HG02759 (cell line): Measurements from ENCODE around the gene RPL18A.
A peak's percentile ranks its signal among the peaks of the same experiment; 100 is the strongest.

Experiments
- ATAC-seq: cut with Tn5 transposase; IDR thresholded peaks from one replicate; pipeline ENCODE4 v1.9.1; 2021; ENCODE audit warnings: mild to moderate bottlenecking, moderate library complexity; ENCODE audit not compliant: unreplicated experiment

Gene RPL18A

DNA sequence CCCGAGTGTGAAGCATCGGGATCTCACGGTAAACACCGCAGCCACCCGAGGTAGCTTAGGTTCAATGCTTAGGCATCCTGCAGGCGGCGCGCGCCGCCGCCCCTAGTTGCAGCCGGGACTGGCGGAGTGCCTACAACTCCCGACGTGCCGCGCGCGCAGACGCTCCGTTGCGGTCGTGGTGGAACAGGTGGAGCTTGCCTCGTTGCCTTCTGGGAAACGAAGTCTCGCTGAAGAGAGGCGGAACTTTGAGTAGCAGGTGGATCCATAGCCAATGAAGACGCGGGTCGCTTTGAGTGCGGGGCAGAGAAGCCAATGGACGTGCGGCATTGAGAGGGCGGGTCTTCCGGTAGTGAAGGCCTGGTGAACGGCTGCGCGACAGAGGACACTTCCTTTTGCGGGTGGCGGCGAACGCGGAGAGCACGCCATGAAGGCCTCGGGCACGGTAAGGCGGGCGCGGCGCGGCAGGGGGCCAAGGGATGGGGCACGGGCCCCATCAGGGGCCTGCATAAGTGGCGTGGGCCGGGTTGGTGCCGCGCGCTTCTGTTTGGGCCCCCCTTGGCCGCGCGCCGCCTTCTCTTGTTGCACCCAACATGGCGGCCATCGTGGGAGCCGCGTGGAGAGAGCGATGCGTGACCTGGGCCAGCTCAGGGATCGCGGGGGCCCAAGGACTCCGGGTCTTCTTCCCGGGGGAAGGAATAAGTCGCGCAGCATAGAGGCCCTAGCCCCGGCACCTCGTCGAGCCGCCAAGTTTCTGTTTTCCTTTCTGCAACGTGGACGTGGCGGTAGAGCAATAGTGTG is at the start of gene RPL18A:
RPL18A (plus strand) TSS at position 378 of the 798 bp plus-strand sequence; CDS start at position 425, 47 bp downstream.
- peak; percentile 92 for ATAC-seq

DNA sequence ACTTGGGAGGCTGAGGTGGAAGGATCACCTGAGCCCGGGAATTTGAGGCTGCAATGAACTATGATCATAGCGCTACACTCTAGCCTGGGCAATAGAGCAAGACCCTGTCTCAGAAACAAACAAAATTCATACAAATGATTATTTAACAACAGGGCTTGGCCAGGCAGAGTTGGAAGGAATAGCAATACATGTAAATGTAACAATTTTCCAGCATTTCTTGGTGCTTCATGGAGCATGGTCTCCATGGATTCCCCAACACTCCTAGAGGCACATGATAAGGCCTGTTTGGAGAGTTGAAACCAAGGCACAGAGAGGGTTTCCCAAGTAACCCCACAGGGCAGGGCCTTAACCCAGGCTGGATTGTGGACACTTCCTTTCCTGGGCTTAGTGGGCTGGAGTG is 48.6 kb upstream of the RPL18A start:
- ATAC-seq: no peak

- ATAC-seq: no peak
Measured at GRCh38 chr19:17811681-17812080, 48.0 kb upstream of the RPL18A start.

- ATAC-seq: no peak
Measured at GRCh38 chr19:17812099-17812498, 47.6 kb upstream of the RPL18A start.

DNA sequence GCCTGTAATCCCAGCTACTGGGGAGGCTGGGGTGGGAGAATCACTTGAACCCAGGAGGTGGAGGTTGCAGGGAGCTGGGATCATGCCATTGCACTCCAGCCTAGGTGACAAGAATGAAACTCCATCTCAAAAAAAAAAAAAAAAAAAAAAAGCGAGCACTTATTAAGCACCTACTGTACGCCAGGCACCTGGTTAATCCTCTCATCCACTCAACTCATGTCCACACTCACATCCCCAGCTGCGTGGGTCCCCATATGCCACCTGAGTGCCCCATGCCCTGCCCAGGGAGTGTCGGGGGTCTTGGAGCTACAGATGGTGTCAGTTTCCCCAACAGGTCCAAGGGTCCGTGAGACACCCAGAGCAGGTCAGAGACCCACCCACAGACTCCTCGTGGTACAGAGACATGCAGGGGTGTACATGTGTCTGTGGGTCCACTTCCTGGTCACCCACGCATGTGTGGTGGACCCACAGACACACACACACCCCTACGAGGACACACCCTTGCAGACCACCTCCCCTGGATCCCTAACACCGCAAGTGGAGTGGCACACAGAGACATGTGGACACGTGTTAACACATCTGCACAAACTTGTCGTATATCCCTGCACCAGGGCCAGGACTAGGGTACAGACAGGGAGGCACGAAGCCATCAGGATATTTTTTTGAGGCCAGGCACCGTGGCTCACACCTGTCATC is 41.9 kb upstream of the RPL18A start:
- no peak for ATAC-seq

GRCh38 chr19:17821190-17821589 is 38.5 kb upstream of the RPL18A start, which contains the start of gene INSL3:
Gene INSL3, minus strand, starts transcription at chr19:17821519. Its CDS starts 13 bp downstream, at chr19:17821506.
- no peak for ATAC-seq

GRCh38 chr19:17824339-17824738 is 35.4 kb upstream of the RPL18A start:
- no peak for ATAC-seq

DNA sequence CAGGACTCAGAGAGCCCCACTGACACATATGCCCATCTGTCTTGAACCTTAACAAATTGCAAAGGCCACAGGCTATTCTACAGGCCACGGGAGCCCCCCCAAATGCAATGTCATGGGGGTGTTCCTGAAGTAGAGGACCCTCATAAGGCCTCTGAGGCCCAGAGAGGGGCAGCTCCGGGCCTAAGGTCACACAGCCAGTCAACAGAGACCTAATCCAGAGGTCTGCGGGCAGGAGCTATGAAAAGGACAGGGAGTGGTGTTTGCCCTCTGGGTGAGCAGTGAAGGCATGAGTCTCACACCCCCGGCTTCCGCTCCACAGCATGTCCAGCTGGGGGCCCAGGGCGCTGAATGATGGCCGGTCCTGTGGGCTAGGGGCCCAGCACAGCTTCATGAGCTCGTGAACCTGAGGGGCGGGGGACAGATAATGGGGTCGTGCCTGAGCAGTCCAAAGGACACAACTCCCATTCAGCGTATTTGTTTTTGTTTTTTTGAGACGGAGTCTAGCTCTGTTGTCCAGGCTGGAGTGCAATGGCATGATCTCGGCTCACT is 33.1 kb upstream of the RPL18A start:
- ATAC-seq: no peak

GRCh38 chr19:17829855-17830566 is 29.7 kb upstream of the RPL18A start:
- no peak for ATAC-seq

DNA sequence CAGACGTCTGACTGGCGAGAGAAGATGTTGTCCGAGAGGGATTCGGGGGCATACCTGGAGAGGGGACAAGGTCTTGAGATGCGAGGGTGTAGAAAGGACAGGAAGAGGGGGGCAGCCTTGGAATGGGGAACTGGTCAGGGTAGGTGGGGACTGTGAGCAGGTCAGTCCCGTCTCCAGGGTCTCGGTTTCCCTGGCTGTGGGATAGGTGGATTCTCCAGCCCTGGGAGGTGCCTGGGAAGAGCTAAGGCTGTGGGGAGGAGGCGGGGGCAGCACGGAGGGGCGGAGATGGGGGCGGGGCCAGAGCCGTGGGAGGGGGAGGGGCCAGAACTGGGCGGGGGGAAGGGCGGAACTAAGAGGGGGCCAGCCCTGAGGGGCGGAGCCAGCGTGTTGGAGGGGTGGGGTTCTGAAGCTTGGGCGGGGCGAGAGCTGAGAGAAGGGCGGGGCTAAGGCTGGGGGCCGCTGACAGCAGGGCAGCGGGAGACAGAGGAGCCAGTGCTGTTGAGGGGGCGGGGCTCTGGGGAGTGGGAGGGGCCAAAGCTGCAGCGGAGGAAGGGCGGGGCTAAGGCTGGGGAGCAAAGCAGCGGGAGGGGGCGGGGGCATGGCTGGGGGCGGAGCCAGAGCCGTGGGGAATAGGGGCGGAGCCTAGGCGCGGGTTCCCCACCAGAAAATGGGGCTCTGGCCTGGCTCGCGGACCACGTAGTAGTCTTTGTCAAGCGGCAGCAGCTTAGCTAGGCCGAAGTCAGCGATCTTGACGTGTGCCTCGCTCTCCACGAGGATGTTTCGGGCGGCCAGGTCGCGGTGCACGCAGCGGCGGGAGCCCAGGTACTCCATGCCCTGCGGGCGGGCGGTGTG is 28.9 kb upstream of the RPL18A start:
- no peak for ATAC-seq

- no peak for ATAC-seq
Measured at GRCh38 chr19:17831419-17831888, 28.3 kb upstream of the RPL18A start.

DNA sequence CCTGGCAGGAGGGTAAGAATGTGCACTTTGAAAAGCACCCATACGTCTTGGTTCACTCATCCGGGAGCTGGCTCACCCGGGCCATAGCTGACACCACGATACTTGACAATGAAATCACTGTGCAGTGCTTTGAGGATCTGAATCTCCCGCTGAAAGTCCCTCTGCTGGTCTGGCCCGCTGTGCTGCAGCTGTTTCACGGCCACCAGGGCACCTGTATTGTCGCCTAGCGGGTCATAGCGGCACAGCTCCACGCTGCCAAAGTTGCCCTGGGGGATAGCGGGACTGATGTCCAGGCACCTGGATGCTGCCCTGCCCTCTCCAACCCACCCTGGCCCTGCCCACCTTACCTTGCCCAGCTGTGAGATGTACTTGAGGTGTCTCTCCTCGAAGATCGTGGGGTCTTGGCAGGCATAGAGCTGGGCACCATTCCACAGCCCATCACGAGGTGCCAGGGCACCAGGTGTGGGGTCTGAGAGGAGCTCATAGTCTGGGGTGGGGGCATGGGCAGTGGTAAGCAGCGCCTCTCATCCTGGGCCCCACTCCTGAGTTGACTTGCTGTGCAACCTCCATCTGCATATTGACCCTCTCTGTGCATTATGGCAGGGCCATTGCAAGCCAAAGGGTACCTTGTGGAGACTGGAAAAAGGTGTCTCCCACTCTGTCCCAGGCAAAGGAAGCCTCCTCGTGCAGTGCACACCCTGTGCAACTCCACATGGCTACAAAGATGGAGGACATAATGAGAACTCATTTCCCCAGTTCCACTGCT is 27.1 kb upstream of the RPL18A start:
- ATAC-seq: no peak

DNA sequence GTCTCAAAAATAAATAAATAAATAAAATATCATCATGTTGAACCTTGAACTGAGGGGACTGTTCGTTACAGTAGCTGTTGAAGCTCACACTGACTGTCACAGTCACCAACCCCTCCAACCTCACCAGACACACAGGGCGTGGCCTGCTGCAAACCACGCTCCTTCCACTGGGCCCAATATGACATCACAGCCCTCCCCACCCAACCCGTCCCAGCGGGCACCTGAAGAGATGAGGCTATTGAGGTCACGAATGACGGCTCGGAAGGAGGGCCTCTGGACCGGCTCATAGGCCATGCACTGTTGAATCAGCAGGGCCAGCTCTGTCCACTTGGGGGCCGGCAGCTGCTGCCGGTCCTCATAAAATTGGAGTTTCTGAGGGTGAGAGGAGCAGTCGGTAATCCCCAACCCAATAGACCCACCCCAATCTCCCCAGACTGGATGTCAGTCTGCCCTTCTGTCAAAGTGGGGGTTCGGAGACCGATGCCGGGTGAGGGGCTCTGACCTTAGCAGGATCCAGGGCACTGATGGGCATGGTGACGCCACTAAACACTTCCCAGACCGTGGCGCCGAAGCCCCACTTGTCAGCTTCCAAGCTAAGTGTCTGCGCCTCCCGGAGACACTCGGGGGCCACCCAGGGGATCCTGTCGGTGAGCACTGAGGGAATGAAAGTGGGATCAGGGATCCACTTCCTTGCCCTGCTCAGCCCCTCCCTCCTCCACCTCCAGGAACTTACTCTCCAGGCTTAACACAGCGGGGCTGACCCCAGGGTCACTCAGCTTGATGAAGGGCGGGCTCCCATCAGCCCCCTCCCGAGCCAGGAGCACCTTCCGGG is 25.1 kb upstream of the RPL18A start:
- no peak for ATAC-seq

- ATAC-seq: no peak
Measured at GRCh38 chr19:17835182-17836006, 24.3 kb upstream of the RPL18A start.

DNA sequence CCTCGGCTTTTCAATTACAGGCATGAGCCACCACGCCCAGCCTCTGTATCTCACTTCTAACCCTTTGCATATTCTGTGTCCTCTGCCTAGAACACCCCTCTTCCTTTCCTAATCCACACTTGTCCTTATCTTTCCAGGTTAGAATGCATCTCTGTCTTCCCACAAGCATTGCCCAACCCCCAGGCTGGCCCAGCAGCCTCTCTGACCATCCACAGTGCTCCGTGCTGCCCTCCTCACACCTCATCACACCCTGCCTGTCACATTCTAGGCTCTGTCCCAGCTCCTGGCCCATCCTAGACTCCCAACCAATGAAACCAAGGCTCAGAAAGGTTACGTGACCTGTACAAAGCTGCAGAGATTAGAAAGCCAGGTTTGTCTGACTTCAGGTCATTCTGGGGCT is 23.2 kb upstream of the RPL18A start:
- ATAC-seq: no peak

GRCh38 chr19:17837972-17838371 is 21.7 kb upstream of the RPL18A start:
- no peak for ATAC-seq

DNA sequence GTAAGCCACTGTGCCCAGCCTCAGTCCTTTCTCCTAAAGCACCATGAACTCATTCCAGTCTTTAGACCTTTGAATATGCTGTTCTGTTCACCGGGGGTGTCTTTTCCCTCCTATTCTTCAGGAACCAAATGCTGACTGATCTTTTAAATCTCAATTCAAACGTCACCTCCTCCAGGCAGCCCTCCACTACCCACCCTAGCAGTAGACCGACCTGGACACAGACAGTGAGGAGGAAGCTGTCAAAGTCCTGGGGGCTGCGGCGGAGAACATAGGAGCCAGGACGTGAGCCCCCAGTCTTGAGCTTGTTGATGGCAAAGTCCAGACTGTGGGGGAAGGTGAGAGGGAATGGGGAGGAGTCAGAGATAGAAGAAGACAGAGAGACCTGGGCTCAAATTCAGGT is 19.7 kb upstream of the RPL18A start:
- ATAC-seq: no peak

- no peak for ATAC-seq
Measured at GRCh38 chr19:17841371-17841809, 18.3 kb upstream of the RPL18A start.
